Measurements from ENCODE around the gene RGP1.
A peak's percentile ranks its signal among the peaks of the same experiment; 100 is the strongest.

RGP1 gene

GRCh38 chr9:35783418-35783817 is 34.3 kb downstream of the RGP1 start (continued):
- TF ChIP-seq PATZ1 (CRISPR knock-in tag; IDR thresholded peaks at IDR 0.05; ENCODE audit: borderline replicate concordance), result no peak

- TF ChIP-seq ESRRG (CRISPR knock-in tag; IDR thresholded peaks at IDR 0.05) (no peak), GLIS3 (CRISPR knock-in tag; IDR thresholded peaks at IDR 0.05) (no peak), ZFP30 (CRISPR knock-in tag; IDR thresholded peaks at IDR 0.05) (no peak), ZNF70 (CRISPR knock-in tag; IDR thresholded peaks at IDR 0.05) (no peak), TCF4 (CRISPR knock-in tag; IDR thresholded peaks at IDR 0.05; ENCODE audit: borderline replicate concordance) (no peak), ZFP3 (CRISPR knock-in tag; IDR thresholded peaks at IDR 0.05) (no peak), OSR1 (CRISPR knock-in tag; IDR thresholded peaks at IDR 0.05) (no peak), RARB (CRISPR knock-in tag; IDR thresholded peaks at IDR 0.05) (no peak), PATZ1 (CRISPR knock-in tag; IDR thresholded peaks at IDR 0.05; ENCODE audit: borderline replicate concordance) (no peak), ZC3H10 (CRISPR knock-in tag; IDR thresholded peaks at IDR 0.05) (no peak), TSHZ2 (CRISPR knock-in tag; IDR thresholded peaks at IDR 0.05) (no peak), CSRNP3 (CRISPR knock-in tag; IDR thresholded peaks at IDR 0.05) (no peak), BACH2 (CRISPR knock-in tag; IDR thresholded peaks at IDR 0.05; ENCODE audit: borderline replicate concordance) (no peak), ZNF8 (CRISPR knock-in tag; IDR thresholded peaks at IDR 0.05) (no peak), ZNF565 (CRISPR knock-in tag; conservative IDR thresholded peaks at IDR 0.05; ENCODE audit: low read depth) (no peak), ARNTL (CRISPR knock-in tag; IDR thresholded peaks at IDR 0.05; ENCODE audit: borderline replicate concordance, low read depth) (no peak), CSDC2 (CRISPR knock-in tag; IDR thresholded peaks at IDR 0.05) (no peak), ISL1 (CRISPR knock-in tag; IDR thresholded peaks at IDR 0.05) (no peak)
- no peak for ATAC-seq
Observed at GRCh38 chr9:35789541-35789940, 40.5 kb downstream of the RGP1 start.

GRCh38 chr9:35790025-35790384 is 40.9 kb downstream of the RGP1 start:
- ATAC-seq, result peak; percentile 26; the same call in 2 of the 3 replicates
- TF ChIP-seq ESRRG (CRISPR knock-in tag; IDR thresholded peaks at IDR 0.05) (no peak), POU6F1 (CRISPR knock-in tag; IDR thresholded peaks at IDR 0.05; ENCODE audit: borderline replicate concordance, low read depth) (no peak), ZC3H10 (CRISPR knock-in tag; IDR thresholded peaks at IDR 0.05) (no peak), ZFP3 (CRISPR knock-in tag; IDR thresholded peaks at IDR 0.05) (no peak), TCF4 (CRISPR knock-in tag; IDR thresholded peaks at IDR 0.05; ENCODE audit: borderline replicate concordance) (no peak)
- TF ChIP-seq, protein P1, sequence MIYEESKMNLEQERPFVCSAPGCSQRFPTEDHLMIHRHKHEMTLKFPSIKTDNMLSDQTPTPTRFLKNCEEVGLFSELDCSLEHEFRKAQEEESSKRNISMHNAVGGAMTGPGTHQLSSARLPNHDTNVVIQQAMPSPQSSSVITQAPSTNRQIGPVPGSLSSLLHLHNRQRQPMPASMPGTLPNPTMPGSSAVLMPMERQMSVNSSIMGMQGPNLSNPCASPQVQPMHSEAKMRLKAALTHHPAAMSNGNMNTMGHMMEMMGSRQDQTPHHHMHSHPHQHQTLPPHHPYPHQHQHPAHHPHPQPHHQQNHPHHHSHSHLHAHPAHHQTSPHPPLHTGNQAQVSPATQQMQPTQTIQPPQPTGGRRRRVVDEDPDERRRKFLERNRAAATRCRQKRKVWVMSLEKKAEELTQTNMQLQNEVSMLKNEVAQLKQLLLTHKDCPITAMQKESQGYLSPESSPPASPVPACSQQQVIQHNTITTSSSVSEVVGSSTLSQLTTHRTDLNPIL (CRISPR knock-in tag; IDR thresholded peaks at IDR 0.05; ENCODE audit: low read depth), result no peak
